Loucy (cell line): ENCODE data around the gene NAV2.

Experiments
- EZH2phosphoT487 ChIP-seq: fragments of 200-600 bp; IDR thresholded peaks from 2 replicates; pipeline ENCODE4 v1.6.1; 2018; ENCODE audit warnings: antibody characterized with exemption, mild to moderate bottlenecking, moderate library complexity, borderline replicate concordance
- TF ChIP-seq, protein P1 (sequence below): fragments of 200-600 bp; sonication (generic); conservative IDR thresholded peaks from 2 replicates; pipeline ENCODE4 v1.5.1; 2014; ENCODE audit warnings: mild to moderate bottlenecking, antibody characterized with exemption, low read length

GRCh38 chr11:19869946-19870589 lies 157.4 kb downstream of the NAV2 start:
- TF ChIP-seq, protein P1, sequence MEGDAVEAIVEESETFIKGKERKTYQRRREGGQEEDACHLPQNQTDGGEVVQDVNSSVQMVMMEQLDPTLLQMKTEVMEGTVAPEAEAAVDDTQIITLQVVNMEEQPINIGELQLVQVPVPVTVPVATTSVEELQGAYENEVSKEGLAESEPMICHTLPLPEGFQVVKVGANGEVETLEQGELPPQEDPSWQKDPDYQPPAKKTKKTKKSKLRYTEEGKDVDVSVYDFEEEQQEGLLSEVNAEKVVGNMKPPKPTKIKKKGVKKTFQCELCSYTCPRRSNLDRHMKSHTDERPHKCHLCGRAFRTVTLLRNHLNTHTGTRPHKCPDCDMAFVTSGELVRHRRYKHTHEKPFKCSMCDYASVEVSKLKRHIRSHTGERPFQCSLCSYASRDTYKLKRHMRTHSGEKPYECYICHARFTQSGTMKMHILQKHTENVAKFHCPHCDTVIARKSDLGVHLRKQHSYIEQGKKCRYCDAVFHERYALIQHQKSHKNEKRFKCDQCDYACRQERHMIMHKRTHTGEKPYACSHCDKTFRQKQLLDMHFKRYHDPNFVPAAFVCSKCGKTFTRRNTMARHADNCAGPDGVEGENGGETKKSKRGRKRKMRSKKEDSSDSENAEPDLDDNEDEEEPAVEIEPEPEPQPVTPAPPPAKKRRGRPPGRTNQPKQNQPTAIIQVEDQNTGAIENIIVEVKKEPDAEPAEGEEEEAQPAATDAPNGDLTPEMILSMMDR = no peak
- TF ChIP-seq EZH2phosphoT487 = no peak
